Activated T-cell treated with anti-CD3 and anti-CD28 coated beads, Interleukin-2, amount 50 U/mL, for 48 hours (primary cell): Measurements from ENCODE around the gene BPIFB4.
"Not testable (repeated sequence)": the region's sequence is repeated elsewhere in the genome, so short reads cannot be mapped to it uniquely, and the experiment has no call there.

Source experiments
- DNase-seq, 2 experiments: peaks; one replicate each; pipeline ENCODE4 v3.0.0-alpha.2; 2020

Gene BPIFB4

GRCh38 chr20:33122297-33122696 is 42.9 kb downstream of the BPIFB4 start:
- DNase-seq, result not testable (repeated sequence)

- peak in 1 of 2 experiments; percentile 4 for DNase-seq
Observed at GRCh38 chr20:33124261-33124660, 44.8 kb downstream of the BPIFB4 start.

- no peak for DNase-seq
Observed at GRCh38 chr20:33124994-33125393, 45.6 kb downstream of the BPIFB4 start.

- DNase-seq, result peak in 1 of 2 experiments; percentile 1
Observed at GRCh38 chr20:33125983-33126382, 46.5 kb downstream of the BPIFB4 start.

- DNase-seq, result no peak
Observed at GRCh38 chr20:33127422-33128097, 48.1 kb downstream of the BPIFB4 start.

- DNase-seq, result no peak
Observed at GRCh38 chr20:33130568-33131061, 51.2 kb downstream of the BPIFB4 start.

GRCh38 chr20:33131949-33132473 is 52.6 kb downstream of the BPIFB4 start:
- DNase-seq, result no peak

- DNase-seq, result no peak
Observed at GRCh38 chr20:33132513-33133372, 53.3 kb downstream of the BPIFB4 start.

- DNase-seq, result no peak
Observed at GRCh38 chr20:33133373-33133941, 54.0 kb downstream of the BPIFB4 start.

- no peak for DNase-seq
Observed at GRCh38 chr20:33137195-33137594, 57.8 kb downstream of the BPIFB4 start.

- peak in 1 of 2 experiments; percentile 5 for DNase-seq
Observed at GRCh38 chr20:33139467-33139866, 60.0 kb downstream of the BPIFB4 start.

GRCh38 chr20:33145521-33145920 is 66.1 kb downstream of the BPIFB4 start:
- DNase-seq, result peak in 1 of 2 experiments; percentile 0

GRCh38 chr20:33147299-33147698 is 67.9 kb downstream of the BPIFB4 start:
- DNase-seq, result no peak

- no peak for DNase-seq
Observed at GRCh38 chr20:33148040-33148439, 68.6 kb downstream of the BPIFB4 start.

GRCh38 chr20:33154252-33154651 is 74.8 kb downstream of the BPIFB4 start:
- no peak for DNase-seq

GRCh38 chr20:33158637-33159385 is 79.4 kb downstream of the BPIFB4 start:
- DNase-seq, result no peak

GRCh38 chr20:33159713-33160112 is 80.3 kb downstream of the BPIFB4 start:
- no peak for DNase-seq

GRCh38 chr20:33160681-33161080 is 81.2 kb downstream of the BPIFB4 start:
- DNase-seq, result no peak
